AG08396 (cell line): ENCODE measurements around the gene ZNF423.
"Not testable (repeated sequence)": the region's sequence is repeated elsewhere in the genome, so short reads cannot be mapped to it uniquely, and the experiment has no call there.

Experiments used
- DNase-seq: peaks from one replicate; pipeline ENCODE4 v3.0.0; 2012; ENCODE audit warnings: low spot score, mixed read lengths

The ZNF423 gene

GRCh38 chr16:49855822-49856671, at the start of gene ZNF423:
Gene ZNF423 (minus strand): TSS chr16:49856112. CDS start chr16:49855774, 338 bp downstream.
- DNase-seq: no peak

GRCh38 chr16:49904348-49905062, 48.6 kb upstream of the ZNF423 start:
- no peak for DNase-seq

GRCh38 chr16:49902908-49903307, 47.0 kb upstream of the ZNF423 start:
- DNase-seq: no peak

- DNase-seq: no peak
Measured at GRCh38 chr16:49901711-49902110, 45.8 kb upstream of the ZNF423 start.

- no peak for DNase-seq
Measured at GRCh38 chr16:49900875-49901274, 45.0 kb upstream of the ZNF423 start.

- DNase-seq: no peak
Measured at GRCh38 chr16:49899991-49900695, 44.2 kb upstream of the ZNF423 start.

- no peak for DNase-seq
Measured at GRCh38 chr16:49896447-49896964, 40.6 kb upstream of the ZNF423 start.

GRCh38 chr16:49890876-49891275, 35.0 kb upstream of the ZNF423 start:
- no peak for DNase-seq

- no peak for DNase-seq
Measured at GRCh38 chr16:49889725-49890397, 33.9 kb upstream of the ZNF423 start.

- DNase-seq: no peak
Measured at GRCh38 chr16:49886554-49887094, 30.7 kb upstream of the ZNF423 start.

GRCh38 chr16:49884033-49885015, 28.4 kb upstream of the ZNF423 start:
- no peak for DNase-seq

GRCh38 chr16:49883076-49884014, 27.4 kb upstream of the ZNF423 start:
- no peak for DNase-seq

- DNase-seq: no peak
Measured at GRCh38 chr16:49881890-49882289, 26.0 kb upstream of the ZNF423 start.

- not testable (repeated sequence) for DNase-seq
Measured at GRCh38 chr16:49878540-49878939, 22.6 kb upstream of the ZNF423 start.

- DNase-seq: peak; percentile 88
Measured at GRCh38 chr16:49876716-49877129, 20.8 kb upstream of the ZNF423 start.

- DNase-seq: no peak
Measured at GRCh38 chr16:49875806-49876715, 20.1 kb upstream of the ZNF423 start.

GRCh38 chr16:49874613-49875237, 18.8 kb upstream of the ZNF423 start:
- DNase-seq: no peak

- not testable (repeated sequence) for DNase-seq
Measured at GRCh38 chr16:49871824-49872223, 15.9 kb upstream of the ZNF423 start.
